ENCODE results near the gene ANTKMT. TPM values are rescaled to one million over a fixed set of nuclear protein-coding genes. Genes with fewer than 3 reads are reported as not detected.

ANTKMT gene
- total RNA-seq, 4 donors from 2014 or later: 24.9 to 42.4 (median 32.1) TPM

GRCh38 chr16:734981-735881 lies 14.3 kb downstream of the ANTKMT start:
- no peak overlapping the region for H3K4me3 ChIP-seq (ENCODE audit: low read depth, poor library complexity, severe bottlenecking)
- 93 to 94% methylated on average over 25 of the region's 25 CpGs for WGBS, 2 donors
- intact Hi-C loops (cut with DNase I; ENCODE audit: low total_unique reads): no loop called here
- no peak for DNase-seq (ENCODE audit: low spot score in 2 of 2)
- TF ChIP-seq POLR2A (IDR thresholded peaks at IDR 0.05) (no peak), CTCF (IDR thresholded peaks at IDR 0.05) (no peak)

GRCh38 chr16:735982-736453 lies 15.1 kb downstream of the ANTKMT start:
- intact Hi-C loops (cut with DNase I; ENCODE audit: low total_unique reads): no loop called here
- WGBS, 2 donors: 87 to 93% methylated on average over 13 of the region's 13 CpGs

GRCh38 chr16:736936-737481 lies 16.1 kb downstream of the ANTKMT start:
- TF ChIP-seq CTCF (IDR thresholded peaks at IDR 0.05) (no peak), POLR2A (IDR thresholded peaks at IDR 0.05) (no peak)
- 95% methylated on average over 29 of the region's 29 CpGs for WGBS, 2 donors

More at GRCh38 chr16:735982-736453, 15.1 kb downstream of the ANTKMT start:
- H3K4me3 ChIP-seq (ENCODE audit: low read depth, poor library complexity, severe bottlenecking): no peak overlapping the region
- TF ChIP-seq POLR2A (IDR thresholded peaks at IDR 0.05) (no peak), CTCF (IDR thresholded peaks at IDR 0.05) (no peak)
- DNase-seq (ENCODE audit: low spot score in 2 of 2): no peak

GRCh38 chr16:739560-740458 lies 18.9 kb downstream of the ANTKMT start:
- peak overlapping the region; percentile 74 for H3K4me3 ChIP-seq (ENCODE audit: low read depth, poor library complexity, severe bottlenecking)
- TF ChIP-seq POLR2A (IDR thresholded peaks at IDR 0.05) (no peak), CTCF (IDR thresholded peaks at IDR 0.05) (no peak)
- intact Hi-C loops (cut with DNase I; ENCODE audit: low total_unique reads): no loop called here
- no peak for DNase-seq (ENCODE audit: low spot score in 2 of 2)
- 44 to 51% methylated on average over 32 to 35 of the region's 38 CpGs for WGBS, 2 donors

More at GRCh38 chr16:736936-737481, 16.1 kb downstream of the ANTKMT start:
- H3K4me3 ChIP-seq (ENCODE audit: low read depth, poor library complexity, severe bottlenecking): no peak overlapping the region
- DNase-seq (ENCODE audit: low spot score in 2 of 2): no peak
- intact Hi-C loops (cut with DNase I; ENCODE audit: low total_unique reads): no loop called here

GRCh38 chr16:740459-740763 lies 19.5 kb downstream of the ANTKMT start:
- peak overlapping the region; percentile 74 for H3K4me3 ChIP-seq (ENCODE audit: low read depth, poor library complexity, severe bottlenecking)
- DNase-seq (ENCODE audit: low spot score in 2 of 2): no peak
- TF ChIP-seq CTCF (IDR thresholded peaks at IDR 0.05) (no peak), POLR2A (IDR thresholded peaks at IDR 0.05) (no peak)
- 1% methylated on average over 18 of the region's 22 CpGs; no CpG with 5 or more reads in 1 of the 2 donors for WGBS, 2 donors
- intact Hi-C loops (cut with DNase I; ENCODE audit: low total_unique reads): no loop called here

All from lower leg skin (tissue), 4 donors.